GM12878 (cell line): ENCODE results near the gene SPAG17. TPM values are rescaled to one million over a fixed set of nuclear protein-coding genes. Genes with fewer than 3 reads are reported as not detected.

ENCODE experiments used
- ATAC-seq: fragments of 200-7000 bp; cut with Tn5 transposase; 3 replicates; pipeline ENCODE4 v1.9.1; 2020; ENCODE audit warnings: mild to moderate bottlenecking, moderate library complexity
- BruUV-seq: library from RNA; stranded (reverse); fragments of 400-500 nt; replicated peaks from 2 replicates; lab custom pipeline; 2021; lab: Mats Ljungman, UMichigan
- CTCF ChIA-PET: fragments of 300-600 bp; sonication (Branson Sonifier 250); formaldehyde crosslinking; extraction: SDS; loops from one replicate; lab custom pipeline; 2021; ENCODE audit warnings: inconsistent platforms; lab: Yijun Ruan, JAX
- POLR2A ChIA-PET: fragments of 350-600 bp; formaldehyde crosslinking; extraction: SDS; loops from one replicate; lab custom pipeline; 2021; ENCODE audit warnings: inconsistent platforms; lab: Charles Lee
- RAD21 ChIA-PET: fragments of 300-600 bp; sonication (Branson Sonifier 250); formaldehyde crosslinking; loops from one replicate; lab custom pipeline; 2023; ENCODE audit warnings: antibody characterized with exemption; ENCODE audit not compliant: unreplicated experiment; lab: Charles Lee
- SMC1A ChIA-PET: fragments of 300-600 bp; sonication (Branson Sonifier 250); formaldehyde crosslinking; loops from one replicate; lab custom pipeline; 2023; ENCODE audit not compliant: unreplicated experiment, uncharacterized antibody; lab: Charles Lee
- DNase-seq: peaks from one replicate; pipeline ENCODE4 v3.0.0-alpha.2; 2011; ENCODE audit warnings: low read depth, low spot score
- FAIRE-seq: peaks from 3 replicates; lab custom pipeline; 2011; peaks lifted over from hg19 to GRCh38; lab: Jason Lieb, UNC
- H2AFZ ChIP-seq: 2 replicates; pipeline ENCODE4 v1.6.0; 2011; ENCODE audit warnings: low read depth, low read length, control low read depth; ENCODE audit not compliant: control insufficient read depth
- H3K27ac ChIP-seq: 2 replicates; pipeline ENCODE4 v1.5.1; 2011; ENCODE audit warnings: control low read depth; ENCODE audit not compliant: control insufficient read depth, insufficient read depth
- H3K27me3 ChIP-seq, 2 experiments: replicated peaks in 1 of 2; 2 replicates each; pipeline versions ENCODE4 v1.6.0 to v1.6.1; 2011; ENCODE audit warnings: low read length in 1 of 2; ENCODE audit not compliant: control insufficient read depth in 2 of 2, insufficient read depth in 2 of 2
- H3K36me3 ChIP-seq, 2 experiments: 2 replicates each; pipeline ENCODE4 v1.5.1; 2011; ENCODE audit warnings: low read length in 1 of 2; ENCODE audit not compliant: control insufficient read depth in 2 of 2, insufficient read depth in 2 of 2
- H3K4me1 ChIP-seq: 2 replicates; pipeline ENCODE4 v1.6.1; 2011; ENCODE audit warnings: mild to moderate bottlenecking, low read length, moderate library complexity, mixed read lengths; ENCODE audit not compliant: control insufficient read depth, insufficient read depth
- H3K4me2 ChIP-seq: 2 replicates; pipeline ENCODE4 v1.6.0; 2011; ENCODE audit warnings: control low read depth; ENCODE audit not compliant: control insufficient read depth, insufficient read depth
- H3K4me3 ChIP-seq: fragments of 200-600 bp; sonication (generic); 2 replicates; pipeline ENCODE4 v1.5.1; 2016
- H3K79me2 ChIP-seq: 2 replicates; pipeline ENCODE4 v1.6.0; 2011; ENCODE audit warnings: low read length; ENCODE audit not compliant: control insufficient read depth, insufficient read depth
- H3K9ac ChIP-seq: 2 replicates; pipeline ENCODE4 v1.8.0; 2011; ENCODE audit warnings: low read length, control low read depth, mixed read lengths; ENCODE audit not compliant: control insufficient read depth, insufficient read depth
- H3K9me3 ChIP-seq: replicated peaks from 3 replicates; pipeline ENCODE4 v1.5.1; 2011; ENCODE audit warnings: mild to moderate bottlenecking, low read length; ENCODE audit not compliant: control insufficient read depth, insufficient read depth
- H4K20me1 ChIP-seq: 2 replicates; pipeline ENCODE4 v1.6.0; 2011; ENCODE audit not compliant: control insufficient read depth, insufficient read depth
- ASH2L ChIP-seq: fragments of 300-600, 200-600 bp; sonication (generic); IDR thresholded peaks from 2 replicates; pipeline ENCODE4 v1.6.1; 2017; ENCODE audit warnings: low read depth, mild to moderate bottlenecking, borderline replicate concordance
- EED ChIP-seq: sonication (generic); IDR thresholded peaks from 2 replicates; pipeline ENCODE4 v1.6.1; 2016; ENCODE audit warnings: antibody characterized with exemption, low read depth
- EGR1 ChIP-seq, 2 experiments: IDR thresholded peaks; 1 replicate in 1 of 2; 2 replicates in 1 of 2; pipeline ENCODE4 v1.6.1; 2011 to 2012; ENCODE audit warnings: low read depth in 2 of 2, low read length in 2 of 2, borderline replicate concordance in 1 of 2, mild to moderate bottlenecking in 1 of 2, moderate library complexity in 1 of 2
- ELK1 ChIP-seq: IDR thresholded peaks from 2 replicates; pipeline ENCODE4 v1.6.1; 2012; ENCODE audit warnings: low read depth, low read length, improper control_type of control experiment
- FOS ChIP-seq: IDR thresholded peaks from 3 replicates; pipeline ENCODE4 v1.6.1; 2011; ENCODE audit warnings: borderline replicate concordance; ENCODE audit not compliant: insufficient read length; ENCODE audit errors: extremely low read depth
- MAX ChIP-seq: IDR thresholded peaks from 2 replicates; pipeline ENCODE4 v1.6.1; 2012; ENCODE audit warnings: low read depth, low read length, improper control_type of control experiment
- NRF1 ChIP-seq: conservative IDR thresholded peaks from 2 replicates; pipeline ENCODE4 v1.6.1; 2011; ENCODE audit warnings: mild to moderate bottlenecking, low read depth, low read length, improper control_type of control experiment
- RAD21 ChIP-seq: IDR thresholded peaks from 2 replicates; pipeline ENCODE4 v1.6.1; 2011; ENCODE audit warnings: mild to moderate bottlenecking, low read depth, low read length, moderate library complexity; ENCODE audit not compliant: insufficient read depth
- SIX5 ChIP-seq: IDR thresholded peaks from 2 replicates; pipeline ENCODE4 v1.6.1; 2011; ENCODE audit warnings: mild to moderate bottlenecking, low read depth, low read length, moderate library complexity; ENCODE audit not compliant: severe bottlenecking
- SP1 ChIP-seq: IDR thresholded peaks from one replicate; pipeline ENCODE4 v1.6.1; 2011; ENCODE audit warnings: low read depth, low read length
- SREBF1 ChIP-seq: IDR thresholded peaks from 2 replicates; pipeline ENCODE4 v1.6.1; 2012; ENCODE audit warnings: mild to moderate bottlenecking, low read length
- ZBTB40 ChIP-seq: fragments of 450-650 bp; IDR thresholded peaks from 2 replicates; pipeline ENCODE4 v1.6.1; 2016; ENCODE audit warnings: mild to moderate bottlenecking, moderate library complexity, borderline replicate concordance
- WGBS: methylation state at CpG from one replicate; pipeline ENCODE4 v1.1.6; 2016; ENCODE audit warnings: low lambda C conversion rate; ENCODE audit not compliant: insufficient replicate concordance, insufficient coverage; ENCODE audit errors: missing lambda C conversion rate; 5-methylcytosine and 5-hydroxymethylcytosine counted together
- in situ Hi-C: fragments of 300-500 bp; cut with MboI; formaldehyde crosslinking; loops from 9 replicates; pipeline ENCODE4 v1.14.3; 2018; ENCODE audit warnings: mixed read lengths
- intact Hi-C: fragments of 100-400 bp; cut with micrococcal nuclease; formaldehyde crosslinking; loops from one replicate; pipeline ENCODE4 v1.14.2; 2022; ENCODE audit not compliant: unreplicated experiment
- polyA plus RNA-seq, 11 experiments: library from polyadenylated mRNA; depleted of rRNA in 4 of 11; unstranded in 6 of 11; stranded (reverse) in 5 of 11; fragments of >200 nt; fragmentation: Nextera tagmentation in 4 of 11; fragmentation: Illumina TruSeq in 1 of 11; extraction: Ambion mirVana in 4 of 11; extraction: Trizol in 1 of 11; gene quantifications; 1 replicate in 1 of 11; 2 replicates in 10 of 11; pipeline versions ENCODE4 v1.2.1 to v1.2.3, GENCODE V29; 2011 to 2016; ENCODE audit warnings: inconsistent platforms in 2 of 11, missing spikeins in 2 of 11, low read depth in 1 of 11
- total RNA-seq, 4 experiments: library from RNA; depleted of rRNA in 3 of 4; stranded (reverse); fragments of >200 nt in 3 of 4; fragmentation: Illumina TruSeq in 1 of 4; extraction: Trizol in 1 of 4; gene quantifications; 2 replicates each; pipeline versions ENCODE4 v1.2.1 to v1.2.3, GENCODE V29; 2013 to 2021

SPAG17 gene
- total and polyA plus RNA-seq, 10 of the 15 experiments (the other 5 are each of a cell fraction or from before 2014, with no cell fraction given): 0.02 to 0.16 (median 0.03) TPM; not detected in 7

GRCh38 chr1:117976381-117976780 lies 208.6 kb downstream of the SPAG17 start:
- H4K20me1 ChIP-seq: no peaks in the 10 kb centered on the region
- ATAC-seq: no peak
- H3K79me2 ChIP-seq: no peaks in the 10 kb centered on the region
- ChIA-PET CTCF (no interaction called here), SMC1A (no interaction called here), RAD21 (interaction anchor here (0.6 kb wide), 1 partner anchor 13 kb away, joined by 3 read pairs; no protein-coding TSS in a partner anchor), POLR2A (no interaction called here)
- H3K27ac ChIP-seq: no peak overlapping the region
- no peak overlapping the region for H3K4me2 ChIP-seq
- no peak for FAIRE-seq
- H3K9me3 ChIP-seq: no peaks in the 10 kb centered on the region
- no peak overlapping the region for H2AFZ ChIP-seq
- in situ Hi-C loops: no loop called here
- intact Hi-C loops: no loop called here
- no peaks in the 10 kb centered on the region for H3K4me1 ChIP-seq
- no TSS peak for BruUV-seq
- H3K36me3 ChIP-seq: no peaks in the 10 kb centered on the region
- no peak for DNase-seq
- WGBS: 17% methylated on average over 3 of the region's 3 CpGs
- H3K4me3 ChIP-seq: no peak overlapping the region
- H3K9ac ChIP-seq: no peak overlapping the region
- TF ChIP-seq ELK1: no peak
- no peak for TF ChIP-seq ZBTB40
- TF ChIP-seq SREBF1: no peak
- TF ChIP-seq MAX: no peak
- TF ChIP-seq NRF1: no peak
- TF ChIP-seq SP1: no peak
- no peak for TF ChIP-seq FOS
- no peak for TF ChIP-seq RAD21
- no peak for TF ChIP-seq EGR1 (IDR thresholded peaks at IDR 0.05; ENCODE audit: borderline replicate concordance in 1 of 2, low read depth in 2 of 2, low read length in 2 of 2)
- TF ChIP-seq EED: no peak
- no peak for TF ChIP-seq ASH2L
- TF ChIP-seq SIX5: no peak
- TF ChIP-seq, all 136 proteins: peak for 0
- H3K27me3 ChIP-seq: no peaks in the 10 kb centered on the region
